HCT116 (cell line): Measurements from ENCODE around the gene SPSB2.

Experiments used
- CEBPB ChIP-seq: IDR thresholded peaks from 2 replicates; pipeline ENCODE4 v1.6.1; 2012; ENCODE audit warnings: low read depth
- EGR1 ChIP-seq: IDR thresholded peaks from 2 replicates; pipeline ENCODE4 v1.6.1; 2012; ENCODE audit warnings: low read depth
- EZH2 ChIP-seq: fragments of 200-600 bp; sonication (generic); IDR thresholded peaks from 2 replicates; pipeline ENCODE4 v1.6.1; 2017; ENCODE audit warnings: antibody characterized with exemption, mixed run types
- POLR2A ChIP-seq: IDR thresholded peaks from 2 replicates; pipeline ENCODE4 v1.7.0; 2011; ENCODE audit warnings: borderline replicate concordance; ENCODE audit not compliant: insufficient read depth, insufficient read length; ENCODE audit errors: extremely low read depth
- POLR2AphosphoS5 ChIP-seq: IDR thresholded peaks from 2 replicates; pipeline ENCODE4 v1.6.1; 2011; ENCODE audit warnings: mild to moderate bottlenecking, low read depth, low read length, moderate library complexity
- SIN3A ChIP-seq: IDR thresholded peaks from 2 replicates; pipeline ENCODE4 v1.6.1; 2012; ENCODE audit warnings: low read depth
- SP1 ChIP-seq: IDR thresholded peaks from 2 replicates; pipeline ENCODE4 v1.6.1; 2012; ENCODE audit warnings: low read depth
- SRF ChIP-seq: IDR thresholded peaks from 2 replicates; pipeline ENCODE4 v1.6.1; 2012; ENCODE audit warnings: low read depth
- TF ChIP-seq, protein P1 (sequence below), 3 experiments: fragments of 200-600 bp in 1 of 3; sonication (generic) in 1 of 3; IDR thresholded peaks in 2 of 3; conservative IDR thresholded peaks in 1 of 3; 2 replicates each; pipeline ENCODE4 v1.5.1; 2012 to 2017; ENCODE audit warnings: low read depth in 2 of 3, low read length in 2 of 3, antibody characterized with exemption in 1 of 3, borderline replicate concordance in 1 of 3, control low read depth in 1 of 3, mild to moderate bottlenecking in 1 of 3, mixed read lengths in 1 of 3, mixed run types in 1 of 3, moderate library complexity in 1 of 3; ENCODE audit not compliant: insufficient read depth in 1 of 3
- TF ChIP-seq, protein P2 (sequence below): IDR thresholded peaks from 2 replicates; pipeline ENCODE4 v1.6.1; 2011; ENCODE audit warnings: mild to moderate bottlenecking, low read length, moderate library complexity; ENCODE audit not compliant: insufficient replicate concordance; ENCODE audit errors: extremely low read depth
- TF ChIP-seq, protein P3 (sequence below): IDR thresholded peaks from 2 replicates; pipeline ENCODE4 v1.6.1; 2012

DNA sequence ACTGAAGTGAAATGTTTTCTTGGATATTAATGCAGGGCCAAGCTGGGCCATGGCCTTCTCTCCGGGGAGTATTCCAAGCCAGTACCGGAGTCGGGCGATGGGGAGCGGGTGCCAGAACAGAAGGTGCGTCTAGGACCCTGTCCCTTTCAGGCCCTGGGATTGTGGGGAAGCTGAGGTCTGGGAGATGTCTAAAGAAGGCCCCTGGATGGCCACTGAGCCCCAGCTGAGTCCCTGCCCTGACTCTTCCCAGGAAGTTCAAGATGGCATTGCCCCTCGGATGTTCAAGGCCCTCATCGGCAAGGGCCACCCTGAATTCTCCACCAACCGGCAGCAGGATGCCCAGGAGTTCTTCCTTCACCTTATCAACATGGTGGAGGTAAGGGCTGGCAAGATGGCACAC, 13.0 kb downstream of the SPSB2 start:
- TF ChIP-seq, protein P1, sequence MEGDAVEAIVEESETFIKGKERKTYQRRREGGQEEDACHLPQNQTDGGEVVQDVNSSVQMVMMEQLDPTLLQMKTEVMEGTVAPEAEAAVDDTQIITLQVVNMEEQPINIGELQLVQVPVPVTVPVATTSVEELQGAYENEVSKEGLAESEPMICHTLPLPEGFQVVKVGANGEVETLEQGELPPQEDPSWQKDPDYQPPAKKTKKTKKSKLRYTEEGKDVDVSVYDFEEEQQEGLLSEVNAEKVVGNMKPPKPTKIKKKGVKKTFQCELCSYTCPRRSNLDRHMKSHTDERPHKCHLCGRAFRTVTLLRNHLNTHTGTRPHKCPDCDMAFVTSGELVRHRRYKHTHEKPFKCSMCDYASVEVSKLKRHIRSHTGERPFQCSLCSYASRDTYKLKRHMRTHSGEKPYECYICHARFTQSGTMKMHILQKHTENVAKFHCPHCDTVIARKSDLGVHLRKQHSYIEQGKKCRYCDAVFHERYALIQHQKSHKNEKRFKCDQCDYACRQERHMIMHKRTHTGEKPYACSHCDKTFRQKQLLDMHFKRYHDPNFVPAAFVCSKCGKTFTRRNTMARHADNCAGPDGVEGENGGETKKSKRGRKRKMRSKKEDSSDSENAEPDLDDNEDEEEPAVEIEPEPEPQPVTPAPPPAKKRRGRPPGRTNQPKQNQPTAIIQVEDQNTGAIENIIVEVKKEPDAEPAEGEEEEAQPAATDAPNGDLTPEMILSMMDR (IDR thresholded peaks at IDR 0.05 in 2 of 3, conservative IDR thresholded peaks at IDR 0.05 in 1 of 3; ENCODE audit: borderline replicate concordance in 1 of 3, insufficient read depth in 1 of 3, low read depth in 2 of 3, low read length in 2 of 3), result no peak
- TF ChIP-seq SIN3A (no peak), POLR2AphosphoS5 (no peak), SP1 (no peak), SRF (no peak), EGR1 (no peak), POLR2A (no peak), CEBPB (no peak), EZH2 (no peak)
- TF ChIP-seq, protein P2, sequence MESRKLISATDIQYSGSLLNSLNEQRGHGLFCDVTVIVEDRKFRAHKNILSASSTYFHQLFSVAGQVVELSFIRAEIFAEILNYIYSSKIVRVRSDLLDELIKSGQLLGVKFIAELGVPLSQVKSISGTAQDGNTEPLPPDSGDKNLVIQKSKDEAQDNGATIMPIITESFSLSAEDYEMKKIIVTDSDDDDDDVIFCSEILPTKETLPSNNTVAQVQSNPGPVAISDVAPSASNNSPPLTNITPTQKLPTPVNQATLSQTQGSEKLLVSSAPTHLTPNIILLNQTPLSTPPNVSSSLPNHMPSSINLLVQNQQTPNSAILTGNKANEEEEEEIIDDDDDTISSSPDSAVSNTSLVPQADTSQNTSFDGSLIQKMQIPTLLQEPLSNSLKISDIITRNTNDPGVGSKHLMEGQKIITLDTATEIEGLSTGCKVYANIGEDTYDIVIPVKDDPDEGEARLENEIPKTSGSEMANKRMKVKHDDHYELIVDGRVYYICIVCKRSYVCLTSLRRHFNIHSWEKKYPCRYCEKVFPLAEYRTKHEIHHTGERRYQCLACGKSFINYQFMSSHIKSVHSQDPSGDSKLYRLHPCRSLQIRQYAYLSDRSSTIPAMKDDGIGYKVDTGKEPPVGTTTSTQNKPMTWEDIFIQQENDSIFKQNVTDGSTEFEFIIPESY, result no peak
- TF ChIP-seq, protein P3, sequence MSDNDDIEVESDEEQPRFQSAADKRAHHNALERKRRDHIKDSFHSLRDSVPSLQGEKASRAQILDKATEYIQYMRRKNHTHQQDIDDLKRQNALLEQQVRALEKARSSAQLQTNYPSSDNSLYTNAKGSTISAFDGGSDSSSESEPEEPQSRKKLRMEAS, result no peak
